Neutrophil (primary cell): ENCODE measurements around the gene MROH7.

Experiments used
- H3K27ac ChIP-seq: fragments of 200-600 bp; sonication (generic); 2 replicates; pipeline ENCODE4 v1.5.1; 2016; ENCODE audit warnings: mild to moderate bottlenecking, moderate library complexity
- H3K27me3 ChIP-seq: fragments of 200-600 bp; sonication (generic); 2 replicates; pipeline ENCODE4 v1.6.0; 2016; ENCODE audit warnings: mild to moderate bottlenecking
- H3K36me3 ChIP-seq: fragments of 200-600 bp; sonication (generic); 2 replicates; pipeline ENCODE4 v1.5.1; 2017
- H3K4me1 ChIP-seq, 2 experiments: fragments of 200-600 bp in 1 of 2; sonication (generic) in 1 of 2; 1 replicate in 1 of 2; 2 replicates in 1 of 2; pipeline versions ENCODE4 v1.5.1 to v1.6.1; 2013 to 2016; ENCODE audit warnings: low read depth in 1 of 2, low read length in 1 of 2, mild to moderate bottlenecking in 1 of 2, moderate library complexity in 1 of 2; ENCODE audit not compliant: control insufficient read depth in 1 of 2, insufficient read depth in 1 of 2
- H3K4me3 ChIP-seq, 2 experiments: fragments of 200-600 bp in 1 of 2; sonication (generic) in 1 of 2; 1 replicate in 1 of 2; 2 replicates in 1 of 2; pipeline ENCODE4 v1.5.1; 2013 to 2016; ENCODE audit warnings: low read depth in 1 of 2, low read length in 1 of 2, mild to moderate bottlenecking in 1 of 2, moderate library complexity in 1 of 2
- H3K9me3 ChIP-seq: fragments of 200-600 bp; sonication (generic); 2 replicates; pipeline ENCODE4 v1.5.1; 2016
- TF ChIP-seq, protein P1 (sequence below): fragments of 200-600 bp; sonication (generic); IDR thresholded peaks from 2 replicates; pipeline ENCODE4 v1.5.1; 2016; ENCODE audit warnings: antibody characterized with exemption

The MROH7 gene

DNA sequence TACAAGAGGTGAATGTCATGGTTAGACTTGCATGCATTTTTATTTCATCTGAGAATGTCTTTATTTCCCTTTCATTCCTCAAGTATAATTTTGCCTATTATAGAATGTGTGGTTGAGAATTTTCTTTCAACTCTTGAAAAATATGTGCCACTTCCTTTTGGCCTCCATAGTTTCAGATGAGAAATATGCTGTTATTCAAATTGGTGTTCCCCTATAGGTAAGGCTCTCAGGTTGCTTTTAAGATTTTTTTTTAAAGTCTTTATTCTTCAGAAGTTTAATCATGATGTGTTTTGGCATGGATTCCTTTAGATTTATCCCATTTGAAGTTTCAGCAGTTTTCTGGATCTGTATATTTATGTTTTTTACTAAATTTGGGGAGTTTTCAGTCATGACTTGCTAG lies 2.1 kb downstream of the MROH7 start:
- Histone ChIP-seq H3K4me1 (no peaks in the 10 kb centered on the region), H3K27me3 (no peaks in the 10 kb centered on the region), H3K4me3 (no peak overlapping the region), H3K27ac (no peak overlapping the region), H3K36me3 (no peaks in the 10 kb centered on the region), H3K9me3 (no peaks in the 10 kb centered on the region)
- TF ChIP-seq, protein P1, sequence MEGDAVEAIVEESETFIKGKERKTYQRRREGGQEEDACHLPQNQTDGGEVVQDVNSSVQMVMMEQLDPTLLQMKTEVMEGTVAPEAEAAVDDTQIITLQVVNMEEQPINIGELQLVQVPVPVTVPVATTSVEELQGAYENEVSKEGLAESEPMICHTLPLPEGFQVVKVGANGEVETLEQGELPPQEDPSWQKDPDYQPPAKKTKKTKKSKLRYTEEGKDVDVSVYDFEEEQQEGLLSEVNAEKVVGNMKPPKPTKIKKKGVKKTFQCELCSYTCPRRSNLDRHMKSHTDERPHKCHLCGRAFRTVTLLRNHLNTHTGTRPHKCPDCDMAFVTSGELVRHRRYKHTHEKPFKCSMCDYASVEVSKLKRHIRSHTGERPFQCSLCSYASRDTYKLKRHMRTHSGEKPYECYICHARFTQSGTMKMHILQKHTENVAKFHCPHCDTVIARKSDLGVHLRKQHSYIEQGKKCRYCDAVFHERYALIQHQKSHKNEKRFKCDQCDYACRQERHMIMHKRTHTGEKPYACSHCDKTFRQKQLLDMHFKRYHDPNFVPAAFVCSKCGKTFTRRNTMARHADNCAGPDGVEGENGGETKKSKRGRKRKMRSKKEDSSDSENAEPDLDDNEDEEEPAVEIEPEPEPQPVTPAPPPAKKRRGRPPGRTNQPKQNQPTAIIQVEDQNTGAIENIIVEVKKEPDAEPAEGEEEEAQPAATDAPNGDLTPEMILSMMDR: no peak

DNA sequence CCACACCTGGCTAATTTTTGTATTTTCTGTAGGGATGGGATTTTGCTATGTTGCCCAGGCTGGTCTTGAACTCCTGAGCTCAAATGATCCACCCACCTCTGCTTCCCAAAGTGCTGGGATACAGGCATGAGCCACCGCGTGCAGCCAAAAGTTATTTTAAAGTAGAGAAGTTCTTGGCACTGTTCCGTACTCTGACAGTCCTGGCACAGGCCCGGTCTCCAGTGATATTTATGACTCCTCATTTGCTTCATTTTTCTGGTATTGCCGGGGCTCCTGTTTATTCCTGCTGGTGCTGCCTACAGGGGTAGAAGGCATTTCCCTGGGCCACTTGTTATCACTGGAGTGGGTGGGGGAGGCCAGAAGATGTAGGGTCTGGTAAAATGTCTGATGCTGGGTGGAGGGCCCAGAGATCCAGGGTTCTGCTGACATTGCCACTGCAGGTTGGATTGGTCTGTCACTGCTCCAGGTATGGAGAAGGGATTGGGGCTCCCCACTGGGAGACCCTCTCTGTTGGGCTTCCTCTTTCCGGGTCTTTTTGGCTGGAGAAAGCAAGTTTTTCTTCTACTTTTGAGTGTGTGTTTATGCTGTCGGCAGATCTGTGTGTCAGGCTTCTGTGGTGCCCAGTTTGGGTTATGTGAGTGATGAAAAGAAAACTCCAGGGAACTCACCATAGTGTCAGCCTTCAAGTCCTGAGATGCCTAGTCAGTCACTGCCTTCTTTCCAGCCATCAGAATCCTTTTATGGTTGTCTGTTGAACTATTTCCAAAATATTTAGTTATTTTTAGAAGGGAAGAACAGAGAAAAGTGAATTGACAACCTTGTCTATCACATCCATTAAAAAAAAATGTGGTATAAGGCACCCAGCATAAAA lies 4.5 kb downstream of the MROH7 start:
- H3K4me3 ChIP-seq: no peak overlapping the region
- peaks cover under 1 to 2% of the 10 kb centered on the region in 2 experiments for H3K4me1 ChIP-seq
- TF ChIP-seq, protein P1: no peak
- no peaks in the 10 kb centered on the region for H3K27me3 ChIP-seq
- no peaks in the 10 kb centered on the region for H3K36me3 ChIP-seq
- H3K27ac ChIP-seq: no peak overlapping the region
- H3K9me3 ChIP-seq: no peaks in the 10 kb centered on the region

DNA sequence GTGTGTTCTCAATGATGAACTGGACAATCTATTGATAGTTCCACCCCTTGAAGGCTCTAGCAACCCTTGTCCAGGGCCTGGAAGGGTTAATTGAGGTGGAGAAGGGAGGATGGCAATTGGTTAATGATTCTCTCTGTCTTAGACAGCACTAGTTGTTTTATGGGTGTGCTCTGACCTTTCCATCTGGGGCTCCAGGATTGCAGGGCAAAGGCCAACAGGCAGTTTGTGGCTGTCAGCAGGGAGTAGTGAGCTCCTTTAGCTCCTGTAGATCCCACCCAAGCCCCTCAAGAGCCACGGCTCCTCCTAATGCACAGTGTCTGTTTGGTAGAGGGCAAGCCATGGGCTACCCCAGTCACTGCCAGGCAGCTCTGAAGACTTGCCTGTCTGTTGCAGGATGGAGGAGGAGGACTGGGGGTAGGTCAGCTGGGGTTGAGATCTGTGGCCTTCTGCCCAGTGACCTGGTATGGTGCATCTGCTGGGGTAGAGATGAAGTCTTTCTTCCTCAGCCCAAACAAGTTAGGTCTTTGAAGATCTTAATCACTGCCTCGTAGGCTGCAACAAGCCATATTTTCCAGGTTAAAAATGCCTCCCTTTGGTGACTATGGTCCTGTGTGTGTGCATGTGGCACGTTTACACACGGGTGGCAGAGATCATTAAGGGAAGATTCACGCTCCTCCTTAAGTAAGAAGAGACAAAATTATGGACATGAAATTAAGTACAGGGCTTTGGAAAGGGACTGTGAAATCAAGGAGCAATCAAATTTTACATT lies 7.7 kb downstream of the MROH7 start:
- Histone ChIP-seq H3K27ac (no peak overlapping the region), H3K4me3 (no peak overlapping the region), H3K4me1 (peaks cover 20 to 23% of the 10 kb centered on the region in 2 experiments), H3K36me3 (no peaks in the 10 kb centered on the region), H3K9me3 (no peaks in the 10 kb centered on the region), H3K27me3 (no peaks in the 10 kb centered on the region)
- TF ChIP-seq, protein P1: no peak

DNA sequence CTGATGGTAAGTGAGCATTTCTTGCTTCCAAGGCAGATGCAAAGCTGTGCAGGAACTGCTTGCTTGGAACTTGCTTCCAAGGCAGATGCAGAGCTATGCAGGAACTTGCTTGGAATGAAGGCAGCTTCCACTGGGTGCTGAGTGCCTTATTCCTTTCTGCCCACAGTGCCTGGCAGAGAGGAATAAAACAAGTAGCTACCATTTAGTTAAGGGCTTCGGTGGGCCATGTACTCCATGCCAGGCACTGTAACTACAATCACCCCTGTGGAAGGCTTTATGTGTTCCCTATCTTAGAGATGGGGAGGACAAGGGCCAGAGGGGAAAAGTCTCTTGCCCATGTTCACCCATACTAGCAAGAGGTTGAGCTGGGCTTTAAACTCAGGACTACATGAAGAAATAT lies 8.3 kb downstream of the MROH7 start:
- H3K27me3 ChIP-seq: no peaks in the 10 kb centered on the region
- no peak overlapping the region for H3K27ac ChIP-seq
- TF ChIP-seq, protein P1: no peak
- peaks cover 20 to 23% of the 10 kb centered on the region in 2 experiments for H3K4me1 ChIP-seq
- no peaks in the 10 kb centered on the region for H3K9me3 ChIP-seq
- H3K36me3 ChIP-seq: no peaks in the 10 kb centered on the region
- H3K4me3 ChIP-seq: no peak overlapping the region

DNA sequence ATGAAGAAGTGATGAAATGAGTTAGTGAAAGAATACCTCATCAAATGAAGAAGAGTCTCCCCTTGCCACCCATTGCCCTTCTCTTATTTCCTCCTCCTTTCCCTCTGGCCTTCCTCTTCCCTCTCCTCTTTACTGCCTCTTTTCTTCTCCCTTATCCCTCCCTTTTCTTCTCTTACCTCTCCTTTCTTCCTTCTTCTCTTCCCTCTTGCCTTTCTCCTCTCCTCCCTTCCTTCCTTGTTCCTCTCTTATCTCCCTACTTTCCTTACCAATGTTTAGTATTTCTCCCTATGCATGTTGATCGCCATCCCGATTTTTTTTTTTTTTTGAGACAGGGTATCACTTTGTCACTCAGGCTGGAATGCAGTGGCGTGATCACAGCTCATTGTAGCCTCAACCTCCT lies 8.8 kb downstream of the MROH7 start:
- Histone ChIP-seq H3K27ac (no peak overlapping the region), H3K4me3 (no peak overlapping the region), H3K9me3 (no peaks in the 10 kb centered on the region), H3K4me1 (peaks cover 20 to 23% of the 10 kb centered on the region in 2 experiments), H3K36me3 (no peaks in the 10 kb centered on the region), H3K27me3 (no peaks in the 10 kb centered on the region)
- TF ChIP-seq, protein P1: no peak
